CD4-positive, alpha-beta T cell treated with Interleukin-15 for 1 hour (primary cell): Measurements from ENCODE around the gene SRCAP.

Experiments used
- DNase-seq: peaks from one replicate; pipeline ENCODE4 v3.0.0-alpha.2; 2020

Gene SRCAP

GRCh38 chr16:30698816-30699614 lies at the start of gene SRCAP:
SRCAP (plus strand) TSS chr16:30699171; CDS start chr16:30700825, 1,654 bp downstream.
- DNase-seq = peak; percentile 85

GRCh38 chr16:30649725-30650368 lies 49.1 kb upstream of the SRCAP start:
- DNase-seq = peak; percentile 51

- peak; percentile 99 for DNase-seq
Measured at GRCh38 chr16:30650369-30651123, 48.4 kb upstream of the SRCAP start, which contains the start of gene PRR14. PRR14 (plus strand) TSS chr16:30650960; CDS start chr16:30651646, 686 bp downstream.

- DNase-seq = peak; percentile 86
Measured at GRCh38 chr16:30651124-30652004, 47.6 kb upstream of the SRCAP start.

GRCh38 chr16:30652005-30652296 lies 47.0 kb upstream of the SRCAP start:
- DNase-seq = no peak

- DNase-seq = no peak
Measured at GRCh38 chr16:30652718-30653117, 46.3 kb upstream of the SRCAP start.

- DNase-seq = no peak
Measured at GRCh38 chr16:30654856-30655255, 44.1 kb upstream of the SRCAP start.

GRCh38 chr16:30655815-30656347 lies 43.1 kb upstream of the SRCAP start:
- no peak for DNase-seq

GRCh38 chr16:30656388-30656787 lies 42.6 kb upstream of the SRCAP start:
- no peak for DNase-seq

- DNase-seq = no peak
Measured at GRCh38 chr16:30656974-30657865, 41.8 kb upstream of the SRCAP start.

GRCh38 chr16:30657866-30658730 lies 40.9 kb upstream of the SRCAP start, which contains the start of gene FBRS:
FBRS (plus strand) TSS chr16:30658431; CDS start chr16:30659519, 1,088 bp downstream.
- peak; percentile 100 for DNase-seq

- DNase-seq = peak; percentile 98
Measured at GRCh38 chr16:30658731-30659506, 40.1 kb upstream of the SRCAP start.

GRCh38 chr16:30659507-30660423 lies 39.2 kb upstream of the SRCAP start:
- peak; percentile 79 for DNase-seq

- peak; percentile 85 for DNase-seq
Measured at GRCh38 chr16:30660424-30661261, 38.3 kb upstream of the SRCAP start.

- DNase-seq = no peak
Measured at GRCh38 chr16:30662449-30662848, 36.5 kb upstream of the SRCAP start.

- DNase-seq = no peak
Measured at GRCh38 chr16:30663038-30663437, 35.9 kb upstream of the SRCAP start.

GRCh38 chr16:30663820-30664219 lies 35.2 kb upstream of the SRCAP start:
- DNase-seq = no peak
